HepG2 (cell line): Measurements from ENCODE around the gene NPHP4. TPM values are rescaled to one million over a fixed set of nuclear protein-coding genes. Genes with fewer than 3 reads are reported as not detected.

Experiments
- ATAC-seq: fragments of 200-7000 bp; cut with Tn5 transposase; 3 replicates; pipeline ENCODE4 v1.9.1; 2020; ENCODE audit warnings: mild to moderate bottlenecking, moderate library complexity
- BruUV-seq: library from RNA; stranded (reverse); fragments of 400-500 nt; replicated peaks from 2 replicates; lab custom pipeline; 2021; lab: Mats Ljungman, UMichigan
- CTCF ChIA-PET: fragments of 300-600 bp; formaldehyde crosslinking; extraction: SDS; loops from one replicate; lab custom pipeline; 2021; ENCODE audit warnings: low total read pairs, inconsistent platforms, low intra/inter-chr PET ratio; lab: Yijun Ruan, JAX
- POLR2A ChIA-PET: fragments of 350-600 bp; sonication (Branson Sonifier 250); formaldehyde crosslinking; loops from one replicate; lab custom pipeline; 2020; ENCODE audit warnings: antibody characterized with exemption, inconsistent platforms; lab: Yijun Ruan, JAX
- DNase-seq: peaks from one replicate; pipeline ENCODE4 v3.0.0-alpha.2; 2015; ENCODE audit warnings: low spot score
- FAIRE-seq: peaks from 3 replicates; lab custom pipeline; 2011; peaks lifted over from hg19 to GRCh38; lab: Jason Lieb, UNC
- H2AFZ ChIP-seq: one replicate; pipeline ENCODE4 v1.6.1; 2011; ENCODE audit warnings: low read length, inconsistent platforms
- H3K27ac ChIP-seq: fragments of 300-600 bp; 3 replicates; pipeline ENCODE4 v1.8.0; 2011; ENCODE audit warnings: mixed run types, mild to moderate bottlenecking, mixed read lengths, low read length, inconsistent platforms; ENCODE audit not compliant: insufficient read depth; ENCODE audit errors: extremely low read length
- H3K27me3 ChIP-seq, 2 experiments: fragments of 200-600 bp in 1 of 2; 2 replicates in 1 of 2; 3 replicates in 1 of 2; pipeline versions ENCODE4 v1.6.0 to v1.8.0; 2011; ENCODE audit warnings: low read length in 2 of 2, mild to moderate bottlenecking in 2 of 2, moderate library complexity in 2 of 2, inconsistent platforms in 1 of 2; ENCODE audit not compliant: insufficient read depth in 2 of 2, control insufficient read depth in 1 of 2
- H3K36me3 ChIP-seq, 2 experiments: fragments of 200-600 bp in 1 of 2; replicated peaks in 1 of 2; 2 replicates in 1 of 2; 3 replicates in 1 of 2; pipeline versions ENCODE4 v1.5.1 to v1.8.0; 2011; ENCODE audit warnings: low read length in 2 of 2, inconsistent platforms in 1 of 2; ENCODE audit not compliant: insufficient read depth in 2 of 2, control insufficient read depth in 1 of 2
- H3K4me1 ChIP-seq: 2 replicates; pipeline ENCODE4 v1.5.1; 2012; ENCODE audit warnings: low read length, inconsistent platforms; ENCODE audit not compliant: insufficient read depth
- H3K4me2 ChIP-seq: 2 replicates; pipeline ENCODE4 v1.6.0; 2011; ENCODE audit warnings: low read depth, low read length, inconsistent platforms
- H3K4me3 ChIP-seq, 3 experiments: fragments of 200-600 bp in 1 of 3; sonication (generic), shearing (Covaris generic) in 1 of 3; replicated peaks in 1 of 3; 2 replicates each; pipeline ENCODE4 v1.5.1; 2011 to 2016; ENCODE audit warnings: low read length in 3 of 3, inconsistent platforms in 2 of 3, low read depth in 2 of 3, mild to moderate bottlenecking in 2 of 3, control low read depth in 1 of 3, mixed read lengths in 1 of 3; ENCODE audit not compliant: insufficient read depth in 1 of 3
- H3K79me2 ChIP-seq: one replicate; pipeline ENCODE4 v1.6.1; 2011; ENCODE audit warnings: low read length, inconsistent platforms; ENCODE audit not compliant: insufficient read depth
- H3K9ac ChIP-seq: 2 replicates; pipeline ENCODE4 v1.6.0; 2011; ENCODE audit warnings: mild to moderate bottlenecking, low read depth, low read length, inconsistent platforms; ENCODE audit not compliant: insufficient read depth
- H3K9me3 ChIP-seq: 2 replicates; pipeline ENCODE4 v1.5.1; 2012; ENCODE audit warnings: mild to moderate bottlenecking, low read length
- H4K20me1 ChIP-seq: 2 replicates; pipeline ENCODE4 v1.6.0; 2011; ENCODE audit warnings: inconsistent platforms, mild to moderate bottlenecking, low read length, moderate library complexity; ENCODE audit not compliant: insufficient read depth
- AHR ChIP-seq: IDR thresholded peaks from 2 replicates; pipeline ENCODE4 v1.6.1; 2018; ENCODE audit warnings: missing genetic modification reagents, missing compliant biosample characterization
- HDAC1 ChIP-seq: sonication (generic); formaldehyde crosslinking; IDR thresholded peaks from 2 replicates; pipeline ENCODE4 v1.5.1; 2020; ENCODE audit warnings: mild to moderate bottlenecking, missing genetic modification reagents
- SETDB1 ChIP-seq: sonication (generic); formaldehyde crosslinking; IDR thresholded peaks from 2 replicates; pipeline ENCODE4 v1.5.1; 2020; ENCODE audit warnings: missing genetic modification reagents, mild to moderate bottlenecking, borderline replicate concordance
- SKI ChIP-seq: fragments of 450-650 bp; IDR thresholded peaks from one replicate; pipeline ENCODE4 v1.6.1; 2018; ENCODE audit warnings: mild to moderate bottlenecking; ENCODE audit not compliant: partially characterized antibody
- SYNCRIP ChIP-seq: fragments of 200-400 bp; formaldehyde crosslinking; IDR thresholded peaks from 2 replicates; pipeline ENCODE4 v1.6.1; 2018; ENCODE audit warnings: mild to moderate bottlenecking, low read depth, low read length; ENCODE audit not compliant: insufficient read depth
- WGBS: methylation state at CpG from one replicate; pipeline ENCODE4 v1.1.6; 2017; ENCODE audit warnings: low lambda C conversion rate; 5-methylcytosine and 5-hydroxymethylcytosine counted together
- in situ Hi-C: cut with HindIII; loops from 2 replicates; pipeline ENCODE4 v1.10.0; 2017; ENCODE audit warnings: low pct_unique_long_range_greater_than_20kb; ENCODE audit not compliant: extremely low pct_ligation_motif_present
- intact Hi-C: fragments of 100-400 bp; cut with micrococcal nuclease; formaldehyde crosslinking; loops from one replicate; pipeline ENCODE4 v1.10.0; 2022; ENCODE audit not compliant: unreplicated experiment
- polyA plus RNA-seq, 8 experiments: library from polyadenylated mRNA; depleted of rRNA in 3 of 8; stranded (reverse) in 7 of 8; unstranded in 1 of 8; fragments of >200 nt; fragmentation: Illumina TruSeq in 4 of 8; extraction: Trizol in 4 of 8; gene quantifications; 2 replicates each; pipeline versions ENCODE4 v1.2.1 to v1.2.3, GENCODE V29; 2011 to 2016; ENCODE audit warnings: low read depth in 4 of 8, missing spikeins in 1 of 8, mixed read lengths in 1 of 8; ENCODE audit not compliant: insufficient read depth in 1 of 8
- total RNA-seq, 5 experiments: library from RNA; depleted of rRNA; stranded (reverse); fragments of >200 nt; fragmentation: Illumina TruSeq; extraction: Trizol; gene quantifications; 2 replicates each; pipeline ENCODE4 v1.2.3, GENCODE V29; 2016; ENCODE audit warnings: low read depth in 1 of 5
- TF ChIP-seq, protein P1 (sequence below): sonication (generic); formaldehyde crosslinking; IDR thresholded peaks from 2 replicates; pipeline ENCODE4 v1.4.0; 2020; ENCODE audit warnings: missing genetic modification reagents, borderline replicate concordance
- TF ChIP-seq, protein P2 (sequence below): sonication (generic); formaldehyde crosslinking; IDR thresholded peaks from 2 replicates; pipeline ENCODE4 v1.9.0; 2021; ENCODE audit warnings: mild to moderate bottlenecking, missing genetic modification reagents
- TF ChIP-seq, protein P3 (sequence below): sonication (generic); formaldehyde crosslinking; IDR thresholded peaks from 2 replicates; pipeline ENCODE4 v1.4.0; 2020; ENCODE audit warnings: mild to moderate bottlenecking, missing genetic modification reagents

NPHP4 gene
- total and polyA plus RNA-seq, 2 of the 13 experiments (the other 11 are each of a cell fraction or from before 2014, with no cell fraction given): 4.4 to 6.8 TPM

DNA sequence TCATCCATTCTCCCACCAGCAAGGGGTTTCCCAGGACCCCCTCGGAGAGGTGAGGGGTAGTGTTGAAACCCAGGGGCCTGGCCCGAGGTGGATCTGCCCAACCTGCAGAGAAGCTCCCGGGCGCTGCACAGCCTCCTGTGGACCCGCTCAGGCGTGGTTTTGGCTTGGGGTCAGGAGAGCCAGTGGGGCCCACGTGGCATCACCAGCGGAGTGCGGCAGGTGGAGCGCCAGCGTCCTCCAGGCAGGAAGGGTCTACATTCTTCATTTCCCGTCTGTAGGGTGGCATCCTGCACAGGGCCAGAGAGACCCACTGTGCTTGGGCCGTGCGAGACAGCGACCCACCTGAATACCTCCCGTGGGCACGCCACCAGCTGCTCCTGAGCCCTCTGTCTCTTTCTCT is 135.2 kb downstream of the NPHP4 start:
- WGBS: 91% methylated on average over 7 of the region's 17 CpGs
- Histone ChIP-seq H3K36me3 (peaks cover 0 to 1% of the 10 kb centered on the region in 2 experiments; a peak in 1 of 5 replicates), H3K4me1 (no peaks in the 10 kb centered on the region), H3K79me2 (no peaks in the 10 kb centered on the region), H3K9me3 (no peaks in the 10 kb centered on the region), H4K20me1 (no peaks in the 10 kb centered on the region), H3K27ac (no peak overlapping the region), H3K4me3 (no peak overlapping the region), H3K9ac (no peak overlapping the region), H3K27me3 (peaks cover 0 to 4% of the 10 kb centered on the region in 2 experiments; a peak in 1 of 5 replicates), H3K4me2 (no peak overlapping the region), H2AFZ (no peak overlapping the region)
- FAIRE-seq (no peak), DNase-seq (no peak), ATAC-seq (no peak)
- in situ Hi-C loops: no loop called here
- intact Hi-C loops: no loop called here
- BruUV-seq: no TSS peak
- ChIA-PET CTCF (no interaction called here), POLR2A (no interaction called here)
- TF ChIP-seq AHR: no peak
- TF ChIP-seq, protein P1, sequence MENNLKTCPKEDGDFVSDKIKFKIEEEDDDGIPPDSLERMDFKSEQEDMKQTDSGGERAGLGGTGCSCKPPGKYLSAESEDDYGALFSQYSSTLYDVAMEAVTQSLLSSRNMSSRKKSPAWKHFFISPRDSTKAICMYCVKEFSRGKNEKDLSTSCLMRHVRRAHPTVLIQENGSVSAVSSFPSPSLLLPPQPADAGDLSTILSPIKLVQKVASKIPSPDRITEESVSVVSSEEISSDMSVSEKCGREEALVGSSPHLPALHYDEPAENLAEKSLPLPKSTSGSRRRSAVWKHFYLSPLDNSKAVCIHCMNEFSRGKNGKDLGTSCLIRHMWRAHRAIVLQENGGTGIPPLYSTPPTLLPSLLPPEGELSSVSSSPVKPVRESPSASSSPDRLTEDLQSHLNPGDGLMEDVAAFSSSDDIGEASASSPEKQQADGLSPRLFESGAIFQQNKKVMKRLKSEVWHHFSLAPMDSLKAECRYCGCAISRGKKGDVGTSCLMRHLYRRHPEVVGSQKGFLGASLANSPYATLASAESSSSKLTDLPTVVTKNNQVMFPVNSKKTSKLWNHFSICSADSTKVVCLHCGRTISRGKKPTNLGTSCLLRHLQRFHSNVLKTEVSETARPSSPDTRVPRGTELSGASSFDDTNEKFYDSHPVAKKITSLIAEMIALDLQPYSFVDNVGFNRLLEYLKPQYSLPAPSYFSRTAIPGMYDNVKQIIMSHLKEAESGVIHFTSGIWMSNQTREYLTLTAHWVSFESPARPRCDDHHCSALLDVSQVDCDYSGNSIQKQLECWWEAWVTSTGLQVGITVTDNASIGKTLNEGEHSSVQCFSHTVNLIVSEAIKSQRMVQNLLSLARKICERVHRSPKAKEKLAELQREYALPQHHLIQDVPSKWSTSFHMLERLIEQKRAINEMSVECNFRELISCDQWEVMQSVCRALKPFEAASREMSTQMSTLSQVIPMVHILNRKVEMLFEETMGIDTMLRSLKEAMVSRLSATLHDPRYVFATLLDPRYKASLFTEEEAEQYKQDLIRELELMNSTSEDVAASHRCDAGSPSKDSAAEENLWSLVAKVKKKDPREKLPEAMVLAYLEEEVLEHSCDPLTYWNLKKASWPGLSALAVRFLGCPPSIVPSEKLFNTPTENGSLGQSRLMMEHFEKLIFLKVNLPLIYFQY (CRISPR knock-in tag): no peak
- no peak for TF ChIP-seq SKI
- TF ChIP-seq SYNCRIP: no peak
- TF ChIP-seq, protein P2, sequence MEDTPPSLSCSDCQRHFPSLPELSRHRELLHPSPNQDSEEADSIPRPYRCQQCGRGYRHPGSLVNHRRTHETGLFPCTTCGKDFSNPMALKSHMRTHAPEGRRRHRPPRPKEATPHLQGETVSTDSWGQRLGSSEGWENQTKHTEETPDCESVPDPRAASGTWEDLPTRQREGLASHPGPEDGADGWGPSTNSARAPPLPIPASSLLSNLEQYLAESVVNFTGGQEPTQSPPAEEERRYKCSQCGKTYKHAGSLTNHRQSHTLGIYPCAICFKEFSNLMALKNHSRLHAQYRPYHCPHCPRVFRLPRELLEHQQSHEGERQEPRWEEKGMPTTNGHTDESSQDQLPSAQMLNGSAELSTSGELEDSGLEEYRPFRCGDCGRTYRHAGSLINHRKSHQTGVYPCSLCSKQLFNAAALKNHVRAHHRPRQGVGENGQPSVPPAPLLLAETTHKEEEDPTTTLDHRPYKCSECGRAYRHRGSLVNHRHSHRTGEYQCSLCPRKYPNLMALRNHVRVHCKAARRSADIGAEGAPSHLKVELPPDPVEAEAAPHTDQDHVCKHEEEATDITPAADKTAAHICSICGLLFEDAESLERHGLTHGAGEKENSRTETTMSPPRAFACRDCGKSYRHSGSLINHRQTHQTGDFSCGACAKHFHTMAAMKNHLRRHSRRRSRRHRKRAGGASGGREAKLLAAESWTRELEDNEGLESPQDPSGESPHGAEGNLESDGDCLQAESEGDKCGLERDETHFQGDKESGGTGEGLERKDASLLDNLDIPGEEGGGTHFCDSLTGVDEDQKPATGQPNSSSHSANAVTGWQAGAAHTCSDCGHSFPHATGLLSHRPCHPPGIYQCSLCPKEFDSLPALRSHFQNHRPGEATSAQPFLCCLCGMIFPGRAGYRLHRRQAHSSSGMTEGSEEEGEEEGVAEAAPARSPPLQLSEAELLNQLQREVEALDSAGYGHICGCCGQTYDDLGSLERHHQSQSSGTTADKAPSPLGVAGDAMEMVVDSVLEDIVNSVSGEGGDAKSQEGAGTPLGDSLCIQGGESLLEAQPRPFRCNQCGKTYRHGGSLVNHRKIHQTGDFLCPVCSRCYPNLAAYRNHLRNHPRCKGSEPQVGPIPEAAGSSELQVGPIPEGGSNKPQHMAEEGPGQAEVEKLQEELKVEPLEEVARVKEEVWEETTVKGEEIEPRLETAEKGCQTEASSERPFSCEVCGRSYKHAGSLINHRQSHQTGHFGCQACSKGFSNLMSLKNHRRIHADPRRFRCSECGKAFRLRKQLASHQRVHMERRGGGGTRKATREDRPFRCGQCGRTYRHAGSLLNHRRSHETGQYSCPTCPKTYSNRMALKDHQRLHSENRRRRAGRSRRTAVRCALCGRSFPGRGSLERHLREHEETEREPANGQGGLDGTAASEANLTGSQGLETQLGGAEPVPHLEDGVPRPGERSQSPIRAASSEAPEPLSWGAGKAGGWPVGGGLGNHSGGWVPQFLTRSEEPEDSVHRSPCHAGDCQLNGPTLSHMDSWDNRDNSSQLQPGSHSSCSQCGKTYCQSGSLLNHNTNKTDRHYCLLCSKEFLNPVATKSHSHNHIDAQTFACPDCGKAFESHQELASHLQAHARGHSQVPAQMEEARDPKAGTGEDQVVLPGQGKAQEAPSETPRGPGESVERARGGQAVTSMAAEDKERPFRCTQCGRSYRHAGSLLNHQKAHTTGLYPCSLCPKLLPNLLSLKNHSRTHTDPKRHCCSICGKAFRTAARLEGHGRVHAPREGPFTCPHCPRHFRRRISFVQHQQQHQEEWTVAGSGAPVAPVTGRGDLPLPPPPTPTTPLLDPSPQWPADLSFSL: no peak
- no peak for TF ChIP-seq SETDB1
- TF ChIP-seq, protein P3, sequence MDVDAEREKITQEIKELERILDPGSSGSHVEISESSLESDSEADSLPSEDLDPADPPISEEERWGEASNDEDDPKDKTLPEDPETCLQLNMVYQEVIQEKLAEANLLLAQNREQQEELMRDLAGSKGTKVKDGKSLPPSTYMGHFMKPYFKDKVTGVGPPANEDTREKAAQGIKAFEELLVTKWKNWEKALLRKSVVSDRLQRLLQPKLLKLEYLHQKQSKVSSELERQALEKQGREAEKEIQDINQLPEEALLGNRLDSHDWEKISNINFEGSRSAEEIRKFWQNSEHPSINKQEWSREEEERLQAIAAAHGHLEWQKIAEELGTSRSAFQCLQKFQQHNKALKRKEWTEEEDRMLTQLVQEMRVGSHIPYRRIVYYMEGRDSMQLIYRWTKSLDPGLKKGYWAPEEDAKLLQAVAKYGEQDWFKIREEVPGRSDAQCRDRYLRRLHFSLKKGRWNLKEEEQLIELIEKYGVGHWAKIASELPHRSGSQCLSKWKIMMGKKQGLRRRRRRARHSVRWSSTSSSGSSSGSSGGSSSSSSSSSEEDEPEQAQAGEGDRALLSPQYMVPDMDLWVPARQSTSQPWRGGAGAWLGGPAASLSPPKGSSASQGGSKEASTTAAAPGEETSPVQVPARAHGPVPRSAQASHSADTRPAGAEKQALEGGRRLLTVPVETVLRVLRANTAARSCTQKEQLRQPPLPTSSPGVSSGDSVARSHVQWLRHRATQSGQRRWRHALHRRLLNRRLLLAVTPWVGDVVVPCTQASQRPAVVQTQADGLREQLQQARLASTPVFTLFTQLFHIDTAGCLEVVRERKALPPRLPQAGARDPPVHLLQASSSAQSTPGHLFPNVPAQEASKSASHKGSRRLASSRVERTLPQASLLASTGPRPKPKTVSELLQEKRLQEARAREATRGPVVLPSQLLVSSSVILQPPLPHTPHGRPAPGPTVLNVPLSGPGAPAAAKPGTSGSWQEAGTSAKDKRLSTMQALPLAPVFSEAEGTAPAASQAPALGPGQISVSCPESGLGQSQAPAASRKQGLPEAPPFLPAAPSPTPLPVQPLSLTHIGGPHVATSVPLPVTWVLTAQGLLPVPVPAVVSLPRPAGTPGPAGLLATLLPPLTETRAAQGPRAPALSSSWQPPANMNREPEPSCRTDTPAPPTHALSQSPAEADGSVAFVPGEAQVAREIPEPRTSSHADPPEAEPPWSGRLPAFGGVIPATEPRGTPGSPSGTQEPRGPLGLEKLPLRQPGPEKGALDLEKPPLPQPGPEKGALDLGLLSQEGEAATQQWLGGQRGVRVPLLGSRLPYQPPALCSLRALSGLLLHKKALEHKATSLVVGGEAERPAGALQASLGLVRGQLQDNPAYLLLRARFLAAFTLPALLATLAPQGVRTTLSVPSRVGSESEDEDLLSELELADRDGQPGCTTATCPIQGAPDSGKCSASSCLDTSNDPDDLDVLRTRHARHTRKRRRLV (CRISPR knock-in tag): no peak
- TF ChIP-seq HDAC1 (CRISPR knock-in tag): no peak
